Esophagus muscularis mucosa (tissue), 4 donors: ENCODE results near the gene CRYBB1. TPM values are rescaled to one million over a fixed set of nuclear protein-coding genes. Genes with fewer than 3 reads are reported as not detected.

ENCODE experiments used
- DNase-seq: peaks from one replicate; pipeline ENCODE4 v3.0.0-alpha.2; 2017; ENCODE audit errors: extremely low spot score
- H3K27ac ChIP-seq, 4 donors: fragments of 200-600 bp; sonication (generic); replicated peaks in 1 of 4; 1 replicate in 3 of 4; 2 replicates in 1 of 4; pipeline ENCODE4 v1.5.1; 2016 to 2019; ENCODE audit warnings: mild to moderate bottlenecking in 1 of 4
- H3K27me3 ChIP-seq, 4 donors: fragments of 200-600 bp; sonication (generic); one replicate each; pipeline versions ENCODE4 v1.5.1 to v1.6.0; 2016 to 2019
- H3K36me3 ChIP-seq, 4 donors: fragments of 200-600 bp; sonication (generic); one replicate each; pipeline ENCODE4 v1.5.1; 2016 to 2019
- H3K4me1 ChIP-seq, 4 donors: fragments of 200-600 bp; sonication (generic); one replicate each; pipeline ENCODE4 v1.5.1; 2016 to 2019
- H3K4me3 ChIP-seq, 4 donors: fragments of 200-600 bp; sonication (generic); 1 replicate in 2 of 4; 2 replicates in 2 of 4; pipeline ENCODE4 v1.5.1; 2016 to 2019; ENCODE audit warnings: mild to moderate bottlenecking in 4 of 4, moderate library complexity in 1 of 4
- H3K9me3 ChIP-seq, 4 donors: fragments of 200-600 bp; sonication (generic); 1 replicate in 3 of 4; 2 replicates in 1 of 4; pipeline ENCODE4 v1.5.1; 2016 to 2019
- CTCF ChIP-seq, 3 experiments: fragments of 200-600 bp in 2 of 3; fragments of 450-650 bp in 1 of 3; sonication (generic) in 2 of 3; IDR thresholded peaks; one replicate each; pipeline ENCODE4 v1.5.1; 2017 to 2019; ENCODE audit warnings: antibody characterized with exemption in 3 of 3, mild to moderate bottlenecking in 2 of 3, moderate library complexity in 1 of 3
- EP300 ChIP-seq: sonication (generic); formaldehyde crosslinking; IDR thresholded peaks from one replicate; pipeline ENCODE4 v1.6.1; 2017; ENCODE audit warnings: antibody characterized with exemption
- POLR2A ChIP-seq: fragments of 450-650 bp; IDR thresholded peaks from one replicate; pipeline ENCODE4 v1.6.1; 2017; ENCODE audit warnings: antibody characterized with exemption, moderate library complexity, mild to moderate bottlenecking, low read depth
- POLR2AphosphoS5 ChIP-seq, 2 donors: sonication (generic); formaldehyde crosslinking; IDR thresholded peaks; one replicate each; pipeline ENCODE4 v1.6.1; 2017; ENCODE audit warnings: antibody characterized with exemption in 2 of 2
- WGBS: methylation state at CpG from one replicate; pipeline ENCODE4 v1.1.5; 2018; 5-methylcytosine and 5-hydroxymethylcytosine counted together
- intact Hi-C: fragments of 100-400 bp; cut with DNase I; formaldehyde crosslinking; loops from one replicate; pipeline ENCODE4 v1.15.1; 2023
- total RNA-seq, 4 donors: library from RNA; depleted of rRNA; stranded (reverse); fragments of >200 nt; gene quantifications; one replicate each; pipeline versions ENCODE4 v1.1.0 to v1.2.1, GENCODE V29; 2016

CRYBB1 gene
- total RNA-seq, 4 donors from 2014 or later = 0.33 to 0.86 (median 0.83) TPM; not detected in 1

- TF ChIP-seq CTCF (IDR thresholded peaks at IDR 0.05) = no peak
- TF ChIP-seq POLR2AphosphoS5 (IDR thresholded peaks at IDR 0.05) = peak; percentile 31 to 47
- TF ChIP-seq POLR2A = no peak
- no peak for TF ChIP-seq EP300
Measured at GRCh38 chr22:26586556-26587325, 31.1 kb downstream of the CRYBB1 start.

GRCh38 chr22:26585104-26585790 is 32.6 kb downstream of the CRYBB1 start:
- H3K27ac ChIP-seq = no peak overlapping the region
- H3K36me3 ChIP-seq = peaks cover 0 to 15% (median 6%) of the 10 kb centered on the region in 4 donors
- no peaks in the 10 kb centered on the region for H3K9me3 ChIP-seq
- TF ChIP-seq POLR2AphosphoS5 (IDR thresholded peaks at IDR 0.05) (no peak), CTCF (IDR thresholded peaks at IDR 0.05) (no peak), EP300 (no peak), POLR2A (no peak)
- DNase-seq = no peak
- 62% methylated on average over 6 of the region's 11 CpGs for WGBS
- no peaks in the 10 kb centered on the region for H3K27me3 ChIP-seq
- intact Hi-C loops = loop anchor here (5.0 kb wide), 1 partner anchor 73 kb away; the partner anchor contains the start of gene TFIP11
- peaks cover 20 to 32% (median 27%) of the 10 kb centered on the region in 4 donors for H3K4me1 ChIP-seq
- H3K4me3 ChIP-seq = no peak overlapping the region

More at GRCh38 chr22:26586556-26587325, 31.1 kb downstream of the CRYBB1 start:
- no peak for DNase-seq
- intact Hi-C loops = loop anchor here (5.0 kb wide), 1 partner anchor 74 kb away; the partner anchor contains the start of gene TFIP11
- Histone ChIP-seq H3K4me1 (peaks cover 29 to 38% (median 34%) of the 10 kb centered on the region in 4 donors), H3K36me3 (peaks cover 0 to 11% (median 5%) of the 10 kb centered on the region in 4 donors), H3K4me3 (no peak overlapping the region), H3K9me3 (no peaks in the 10 kb centered on the region), H3K27ac (peak overlapping the region in 2 of 4 donors; percentile 16 to 42), H3K27me3 (no peaks in the 10 kb centered on the region)
- WGBS = 71% methylated on average over 8 of the region's 11 CpGs

GRCh38 chr22:26584010-26584409 is 33.8 kb downstream of the CRYBB1 start:
- WGBS = 69% methylated on average over 4 of the region's 4 CpGs
- H3K4me1 ChIP-seq = peaks cover 19 to 39% (median 27%) of the 10 kb centered on the region in 4 donors
- H3K27ac ChIP-seq = no peak overlapping the region
- no peaks in the 10 kb centered on the region for H3K27me3 ChIP-seq
- intact Hi-C loops = no loop called here
- H3K4me3 ChIP-seq = no peak overlapping the region
- peaks cover 0 to 15% (median 6%) of the 10 kb centered on the region in 4 donors for H3K36me3 ChIP-seq
- TF ChIP-seq CTCF (IDR thresholded peaks at IDR 0.05) = no peak
- no peaks in the 10 kb centered on the region for H3K9me3 ChIP-seq
- no peak for DNase-seq

GRCh38 chr22:26581633-26582168 is 36.1 kb downstream of the CRYBB1 start:
- no peak overlapping the region for H3K4me3 ChIP-seq
- no peak overlapping the region for H3K27ac ChIP-seq
- TF ChIP-seq POLR2A (no peak), POLR2AphosphoS5 (IDR thresholded peaks at IDR 0.05) (no peak), EP300 (no peak), CTCF (IDR thresholded peaks at IDR 0.05) (no peak)
- H3K4me1 ChIP-seq = peaks cover 13 to 32% (median 22%) of the 10 kb centered on the region in 4 donors
- no peaks in the 10 kb centered on the region for H3K27me3 ChIP-seq
- WGBS = 98% methylated on average over 5 of the region's 8 CpGs
- intact Hi-C loops = no loop called here
- DNase-seq = no peak
- H3K9me3 ChIP-seq = no peaks in the 10 kb centered on the region
- H3K36me3 ChIP-seq = peaks cover 0 to 15% (median 6%) of the 10 kb centered on the region in 4 donors
